ENCODE measurements around the gene PACSIN1.

PACSIN1 gene

DNA sequence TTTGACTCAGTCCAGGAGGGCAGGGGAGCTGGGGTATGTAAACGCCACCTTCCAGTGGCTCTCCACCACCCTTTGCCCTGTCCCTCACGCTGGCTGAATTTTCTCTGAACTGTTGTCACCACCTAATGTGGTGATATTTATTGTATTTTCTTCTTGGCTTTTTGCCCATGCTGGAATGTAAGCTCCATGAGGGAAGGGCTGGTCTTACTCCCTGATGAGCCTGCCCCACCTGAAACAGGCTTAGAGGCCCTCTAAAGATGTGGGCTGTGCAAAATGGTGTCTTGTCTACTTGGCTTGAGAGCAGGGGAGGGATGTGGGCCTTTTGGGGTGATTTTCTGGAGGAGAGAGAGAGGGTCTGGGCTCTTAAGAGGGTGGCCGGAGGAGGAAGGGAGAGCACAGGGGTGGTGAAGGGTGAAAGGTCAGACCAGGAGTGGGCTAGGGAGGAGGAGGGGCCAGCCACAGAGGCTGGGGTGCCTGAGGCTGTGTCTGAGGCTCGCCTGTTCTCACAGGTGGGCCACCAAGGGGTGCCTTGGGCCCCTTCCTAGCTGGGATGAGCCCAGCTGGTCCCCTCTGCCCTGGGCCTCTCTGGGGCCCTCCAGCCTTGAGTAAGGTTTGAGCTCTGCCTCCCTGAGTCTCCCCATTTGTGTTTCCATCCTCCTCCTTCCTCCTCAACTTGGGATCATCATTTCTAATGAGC, 52.9 kb downstream of the PACSIN1 start:
- TF ChIP-seq NFRKB (IDR thresholded peaks at IDR 0.05) (no peak), TARDBP (IDR thresholded peaks at IDR 0.05) (no peak), LEF1 (IDR thresholded peaks at IDR 0.05; ENCODE audit: borderline replicate concordance) (no peak), CTBP1 (IDR thresholded peaks at IDR 0.05; ENCODE audit: borderline replicate concordance) (no peak), SP1 (IDR thresholded peaks at IDR 0.05) (no peak), SUZ12 (IDR thresholded peaks at IDR 0.05) (no peak), FOXK2 (IDR thresholded peaks at IDR 0.05) (no peak), L3MBTL2 (conservative IDR thresholded peaks at IDR 0.05) (no peak)
- TF ChIP-seq, protein P1, sequence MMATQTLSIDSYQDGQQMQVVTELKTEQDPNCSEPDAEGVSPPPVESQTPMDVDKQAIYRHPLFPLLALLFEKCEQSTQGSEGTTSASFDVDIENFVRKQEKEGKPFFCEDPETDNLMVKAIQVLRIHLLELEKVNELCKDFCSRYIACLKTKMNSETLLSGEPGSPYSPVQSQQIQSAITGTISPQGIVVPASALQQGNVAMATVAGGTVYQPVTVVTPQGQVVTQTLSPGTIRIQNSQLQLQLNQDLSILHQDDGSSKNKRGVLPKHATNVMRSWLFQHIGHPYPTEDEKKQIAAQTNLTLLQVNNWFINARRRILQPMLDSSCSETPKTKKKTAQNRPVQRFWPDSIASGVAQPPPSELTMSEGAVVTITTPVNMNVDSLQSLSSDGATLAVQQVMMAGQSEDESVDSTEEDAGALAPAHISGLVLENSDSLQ (IDR thresholded peaks at IDR 0.05), result no peak
- DNase-seq (ENCODE audit: extremely low spot score), result no peak
- ChIA-PET POLR2A (interaction anchor here (1.0 kb wide), 1 partner anchor 9 kb away, joined by 4 read pairs; no protein-coding TSS in a partner anchor), CTCF (interaction anchor here (0.7 kb wide), 1 partner anchor 89 kb away, joined by 3 read pairs; no protein-coding TSS in a partner anchor)

DNA sequence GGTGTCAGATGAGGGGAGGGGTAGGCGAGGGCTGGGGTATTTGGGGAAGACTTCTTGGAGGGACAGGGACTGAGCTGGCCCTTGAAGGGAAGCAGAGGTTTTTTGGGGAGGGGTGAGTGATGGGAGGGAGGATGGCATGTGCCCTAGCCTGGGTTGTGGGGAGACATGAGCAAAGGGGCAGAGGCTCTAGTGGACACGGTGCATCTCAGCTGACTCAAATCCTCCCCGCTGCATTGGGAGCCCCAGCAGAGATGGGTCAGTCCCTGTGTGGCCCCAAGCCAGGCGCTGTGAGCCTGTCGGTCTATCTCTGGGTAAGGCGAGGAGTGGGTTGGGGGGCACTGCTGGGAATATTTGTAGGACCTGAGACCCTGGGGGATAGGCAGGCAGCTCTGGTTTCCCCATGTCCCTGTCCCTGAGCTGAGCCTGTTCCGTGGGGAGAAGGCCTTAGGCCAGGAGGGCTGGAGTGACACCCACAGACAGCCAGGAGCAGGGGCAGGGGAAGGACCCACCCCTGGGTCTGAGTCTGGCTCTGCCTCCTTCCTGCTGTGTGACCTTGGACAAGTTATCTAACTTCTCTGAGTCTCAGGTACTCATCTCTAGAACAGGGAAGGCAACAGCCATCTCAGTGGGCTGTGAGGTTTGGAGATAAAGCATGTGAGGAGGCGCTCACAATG, 54.2 kb downstream of the PACSIN1 start:
- ChIA-PET POLR2A (no interaction called here), CTCF (no interaction called here)
- no peak for TF ChIP-seq ZNF384 (IDR thresholded peaks at IDR 0.05)
- no peak for TF ChIP-seq ELF4 (IDR thresholded peaks at IDR 0.05)
- TF ChIP-seq, protein P1 (IDR thresholded peaks at IDR 0.05), result no peak
- no peak for TF ChIP-seq CTBP1 (IDR thresholded peaks at IDR 0.05; ENCODE audit: borderline replicate concordance)
- no peak for TF ChIP-seq FOXM1 (IDR thresholded peaks at IDR 0.05; ENCODE audit: borderline replicate concordance)
- TF ChIP-seq ARNT (IDR thresholded peaks at IDR 0.05), result no peak
- no peak for TF ChIP-seq TARDBP (IDR thresholded peaks at IDR 0.05)
- TF ChIP-seq LEF1 (IDR thresholded peaks at IDR 0.05; ENCODE audit: borderline replicate concordance), result no peak
- TF ChIP-seq FOXK2 (IDR thresholded peaks at IDR 0.05), result no peak
- no peak for TF ChIP-seq HDGF (IDR thresholded peaks at IDR 0.05; ENCODE audit: borderline replicate concordance)
- TF ChIP-seq FOXA1 (IDR thresholded peaks at IDR 0.05), result no peak
- no peak for TF ChIP-seq BHLHE40 (IDR thresholded peaks at IDR 0.05; ENCODE audit: borderline replicate concordance)
- no peak for TF ChIP-seq SUZ12 (IDR thresholded peaks at IDR 0.05)
- no peak for TF ChIP-seq SP1 (IDR thresholded peaks at IDR 0.05)
- TF ChIP-seq NFRKB (IDR thresholded peaks at IDR 0.05), result no peak
- TF ChIP-seq L3MBTL2 (conservative IDR thresholded peaks at IDR 0.05), result no peak
- DNase-seq (ENCODE audit: extremely low spot score), result no peak

DNA sequence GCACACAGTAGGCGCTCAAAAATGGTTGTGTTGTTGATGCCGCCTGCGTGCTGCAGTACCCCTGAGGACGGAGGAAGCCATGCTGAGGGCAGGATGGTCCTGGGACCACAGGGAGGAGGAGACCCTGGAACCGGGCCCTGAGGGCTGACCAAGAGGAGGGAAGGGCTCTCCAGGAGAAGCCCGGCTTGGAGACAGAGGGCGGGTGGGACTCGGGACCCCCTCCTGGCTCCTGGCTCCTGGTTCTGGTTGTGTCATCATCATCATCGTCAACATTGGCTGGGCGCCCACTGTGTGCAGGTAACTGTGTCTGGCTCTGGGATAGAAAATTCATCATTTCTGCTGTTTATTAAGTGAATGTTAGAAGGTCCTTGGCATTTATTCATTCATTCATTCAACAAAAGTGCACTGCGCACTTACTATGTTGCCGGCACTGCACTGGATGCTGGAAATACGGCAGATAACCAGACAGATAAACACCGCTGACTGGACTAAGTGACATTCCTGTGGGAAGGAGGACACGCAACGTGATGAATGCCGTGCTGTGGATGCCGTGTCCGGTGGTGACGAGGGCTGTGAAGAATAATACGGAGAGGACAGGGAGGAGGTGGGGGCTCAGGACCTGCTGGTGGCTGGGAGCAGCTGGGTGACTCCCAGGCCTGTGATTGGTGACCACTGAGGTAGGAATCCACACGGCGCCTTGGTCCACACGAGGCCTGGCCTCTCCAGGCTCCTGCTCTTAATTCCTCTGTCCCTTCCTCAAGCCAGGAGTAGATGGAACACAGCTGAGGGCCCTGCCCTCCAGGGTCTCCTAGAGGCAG, 55.0 kb downstream of the PACSIN1 start:
- POLR2A ChIA-PET, result no interaction called here
- CTCF ChIA-PET, result no interaction called here

DNA sequence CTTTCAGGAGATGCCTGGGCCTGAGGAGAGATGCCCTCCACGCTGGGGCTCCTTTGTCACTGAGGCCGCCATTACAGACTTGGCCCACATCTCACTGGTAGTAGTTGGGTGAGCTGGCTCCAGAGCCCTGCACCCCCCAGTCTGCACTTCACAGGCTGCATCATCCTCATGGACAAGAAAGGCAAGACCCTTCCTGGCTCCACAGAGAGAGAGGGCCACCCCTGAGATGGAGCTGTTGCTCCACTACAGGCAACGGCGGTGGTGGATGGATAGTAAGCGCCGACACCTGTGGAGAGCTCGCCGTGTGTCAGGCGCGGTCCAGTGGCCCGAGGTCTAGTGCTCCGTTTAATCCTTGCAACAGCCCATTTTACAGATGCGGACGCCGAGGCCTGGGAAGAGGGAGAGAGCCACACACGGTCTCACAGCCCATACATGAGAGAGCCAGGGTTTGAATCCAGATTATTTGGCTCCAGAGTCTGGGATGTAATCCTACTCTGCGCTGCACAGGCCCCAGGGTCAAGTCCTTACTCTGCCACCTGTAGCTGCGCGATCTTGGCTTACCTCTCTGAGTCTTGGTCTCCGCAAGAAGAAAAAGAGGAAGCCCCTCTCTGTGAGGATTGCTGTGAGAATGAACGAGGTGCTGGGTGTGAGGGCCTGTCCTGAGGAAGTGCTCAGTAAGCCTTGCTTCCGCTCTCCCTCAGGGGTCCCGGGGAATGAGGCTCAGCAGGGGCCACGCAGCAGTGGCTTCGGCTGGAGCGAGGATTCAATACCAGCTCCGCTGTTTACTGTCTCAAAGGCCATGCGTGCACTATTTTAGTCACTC, 55.8 kb downstream of the PACSIN1 start:
- POLR2A ChIA-PET, result no interaction called here
- TF ChIP-seq ARNT (IDR thresholded peaks at IDR 0.05) (no peak), ELF4 (IDR thresholded peaks at IDR 0.05) (no peak), FOXK2 (IDR thresholded peaks at IDR 0.05) (no peak), FOXM1 (IDR thresholded peaks at IDR 0.05; ENCODE audit: borderline replicate concordance) (no peak), TARDBP (IDR thresholded peaks at IDR 0.05) (no peak), SUZ12 (IDR thresholded peaks at IDR 0.05) (no peak), SP1 (IDR thresholded peaks at IDR 0.05) (no peak), LEF1 (IDR thresholded peaks at IDR 0.05; ENCODE audit: borderline replicate concordance) (no peak), L3MBTL2 (conservative IDR thresholded peaks at IDR 0.05) (no peak), CTBP1 (IDR thresholded peaks at IDR 0.05; ENCODE audit: borderline replicate concordance) (no peak)
- DNase-seq (ENCODE audit: extremely low spot score), result no peak
- CTCF ChIA-PET, result no interaction called here

More for the DNA sequence above, 55.0 kb downstream of the PACSIN1 start:
- no peak for TF ChIP-seq ZNF384 (IDR thresholded peaks at IDR 0.05)
- no peak for TF ChIP-seq FOXA1 (IDR thresholded peaks at IDR 0.05)
- TF ChIP-seq TARDBP (IDR thresholded peaks at IDR 0.05), result no peak
- TF ChIP-seq HDGF (IDR thresholded peaks at IDR 0.05; ENCODE audit: borderline replicate concordance), result no peak
- TF ChIP-seq SP1 (IDR thresholded peaks at IDR 0.05), result no peak
- no peak for TF ChIP-seq ARNT (IDR thresholded peaks at IDR 0.05)
- TF ChIP-seq L3MBTL2 (conservative IDR thresholded peaks at IDR 0.05), result no peak
- no peak for TF ChIP-seq LEF1 (IDR thresholded peaks at IDR 0.05; ENCODE audit: borderline replicate concordance)
- no peak for TF ChIP-seq NFRKB (IDR thresholded peaks at IDR 0.05)
- no peak for TF ChIP-seq SUZ12 (IDR thresholded peaks at IDR 0.05)
- TF ChIP-seq FOXK2 (IDR thresholded peaks at IDR 0.05), result no peak
- TF ChIP-seq CTBP1 (IDR thresholded peaks at IDR 0.05; ENCODE audit: borderline replicate concordance), result no peak
- no peak for TF ChIP-seq BHLHE40 (IDR thresholded peaks at IDR 0.05; ENCODE audit: borderline replicate concordance)
- DNase-seq (ENCODE audit: extremely low spot score), result no peak

DNA sequence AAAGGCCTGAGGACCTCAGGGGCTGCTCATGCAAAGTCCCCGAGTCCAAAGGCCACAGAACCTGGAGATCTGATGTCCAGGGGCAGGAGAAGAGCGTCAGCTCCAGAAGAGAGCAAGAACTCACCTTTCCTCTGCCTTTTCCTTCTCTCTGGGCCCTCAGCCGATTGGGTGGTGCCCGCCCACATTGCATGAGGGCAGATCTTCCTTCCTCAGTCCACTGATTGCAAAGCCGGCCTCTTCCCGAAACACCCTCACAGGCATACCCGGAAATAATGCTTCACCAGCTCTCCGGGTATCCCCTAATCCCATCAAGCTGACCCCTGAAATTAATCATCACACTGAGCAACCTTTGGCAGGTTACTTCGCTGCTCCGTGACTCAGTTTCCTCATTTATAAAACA, 56.9 kb downstream of the PACSIN1 start:
- TF ChIP-seq FOXA1 (IDR thresholded peaks at IDR 0.05) (no peak), L3MBTL2 (conservative IDR thresholded peaks at IDR 0.05) (no peak)
- ChIA-PET CTCF (no interaction called here), POLR2A (no interaction called here)
- DNase-seq (ENCODE audit: extremely low spot score), result no peak
